IPS-18c (cell line): Measurements from ENCODE around the gene KLF3.

Experiments
- H3K4me3 ChIP-seq: 2 replicates; pipeline ENCODE4 v1.7.0; 2013; ENCODE audit warnings: low read depth, mild to moderate bottlenecking, low read length, moderate library complexity; ENCODE audit not compliant: insufficient read depth
- H3K9me3 ChIP-seq: one replicate; pipeline ENCODE4 v1.6.1; 2013; ENCODE audit warnings: mild to moderate bottlenecking, low read length, moderate library complexity; ENCODE audit not compliant: control insufficient read depth, insufficient read depth

Gene KLF3

GRCh38 chr4:38738940-38739803 is 75.2 kb downstream of the KLF3 start:
- no peaks in the 10 kb centered on the region for H3K9me3 ChIP-seq
- H3K4me3 ChIP-seq: no peak overlapping the region

GRCh38 chr4:38740303-38740702 is 76.3 kb downstream of the KLF3 start:
- H3K9me3 ChIP-seq: no peaks in the 10 kb centered on the region
- H3K4me3 ChIP-seq: no peak overlapping the region

- Histone ChIP-seq H3K4me3 (no peak overlapping the region), H3K9me3 (no peaks in the 10 kb centered on the region)
These were observed 79.9 kb downstream of the KLF3 start for GRCh38 chr4:38743866-38744265.

GRCh38 chr4:38745881-38746280 is 81.9 kb downstream of the KLF3 start:
- no peak overlapping the region for H3K4me3 ChIP-seq
- H3K9me3 ChIP-seq: no peaks in the 10 kb centered on the region

GRCh38 chr4:38747629-38748028 is 83.6 kb downstream of the KLF3 start:
- Histone ChIP-seq H3K4me3 (no peak overlapping the region), H3K9me3 (no peaks in the 10 kb centered on the region)

GRCh38 chr4:38749336-38749735 is 85.3 kb downstream of the KLF3 start:
- Histone ChIP-seq H3K4me3 (no peak overlapping the region), H3K9me3 (no peaks in the 10 kb centered on the region)
